Subcutaneous preadipocyte (primary cell): ENCODE results near the gene VENTX. TPM values are rescaled to one million over a fixed set of nuclear protein-coding genes. Genes with fewer than 3 reads are reported as not detected.

Experiments
- total RNA-seq: library from RNA; depleted of rRNA; stranded (reverse); fragments of >200 nt; gene quantifications from 2 replicates; pipeline ENCODE4 v1.2.3, GENCODE V29; 2012

Gene VENTX
- total RNA-seq = not detected in 2 replicates

DNA sequence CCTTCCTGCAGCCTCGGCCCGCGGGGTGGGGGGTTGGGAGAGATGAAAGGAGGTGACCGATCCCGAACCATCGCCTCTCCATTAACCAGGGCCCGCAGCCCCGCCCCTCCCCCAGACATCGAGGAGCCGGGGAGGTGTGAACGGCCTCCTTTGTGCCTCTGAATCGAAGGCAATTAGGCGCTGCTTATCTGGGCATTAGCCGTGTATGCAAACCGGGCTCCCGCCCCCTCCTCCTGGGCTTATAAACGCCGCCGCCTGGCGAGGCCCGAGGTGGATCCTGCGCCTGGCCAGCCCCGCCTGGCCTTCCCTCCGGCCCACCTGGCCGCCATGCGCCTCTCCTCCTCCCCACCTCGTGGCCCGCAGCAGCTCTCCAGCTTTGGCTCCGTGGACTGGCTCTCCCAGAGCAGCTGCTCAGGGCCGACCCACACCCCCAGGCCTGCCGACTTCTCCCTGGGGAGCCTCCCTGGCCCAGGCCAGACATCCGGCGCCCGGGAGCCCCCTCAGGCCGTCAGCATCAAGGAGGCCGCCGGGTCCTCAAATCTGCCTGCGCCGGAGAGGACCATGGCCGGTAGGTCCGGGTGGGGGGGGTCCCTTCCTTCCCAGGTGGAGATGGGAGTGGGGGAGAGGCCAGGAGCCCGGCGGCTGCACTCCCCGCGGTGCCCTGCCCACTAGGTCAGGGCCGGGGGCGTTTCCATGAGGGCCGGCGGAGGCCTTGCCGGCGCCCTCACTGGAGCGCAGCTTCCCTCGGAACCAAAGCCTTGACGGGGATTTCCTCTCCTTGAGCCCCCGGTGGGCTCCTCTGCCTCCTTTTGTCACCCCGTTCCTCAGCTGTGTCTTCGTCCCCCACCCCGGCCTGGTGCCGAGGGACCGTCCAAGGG, at the start of gene VENTX:
Gene VENTX (plus strand): TSS at position 268 of the 878 bp plus-strand sequence. CDS start 60 bp downstream, at position 328.

GRCh38 chr10:133230044-133230361, 7.7 kb upstream of the VENTX start, which contains the start of gene UTF1:
Gene UTF1 (plus strand): TSS chr10:133230217. CDS start chr10:133230289, 72 bp downstream.

GRCh38 chr10:133276435-133277201, 39.0 kb downstream of the VENTX start, which contains the start of gene ADAM8:
Gene ADAM8 (minus strand): TSS chr10:133276868. CDS start chr10:133276817, 51 bp downstream.

Other genes starting within 250 kb of the VENTX start
- not detected in 2 replicates for gene ADGRA1, start 149.9 kb upstream of the VENTX start, total RNA-seq
- gene KNDC1, start 77.6 kb upstream of the VENTX start, total RNA-seq = under 0.01 and 0.20 TPM in 2 replicates
- gene UTF1, start 7.6 kb upstream of the VENTX start, total RNA-seq = not detected in 2 replicates
- 0.73 and 1.4 TPM in 2 replicates for gene ADAM8, start 39.0 kb downstream of the VENTX start, total RNA-seq
- 63.2 and 82.1 TPM in 2 replicates for gene TUBGCP2, start 71.0 kb downstream of the VENTX start, total RNA-seq
- gene ZNF511, start 71.1 kb downstream of the VENTX start, total RNA-seq = 31.2 and 33.4 TPM in 2 replicates
- not detected in 2 replicates for gene CALY, start 99.0 kb downstream of the VENTX start, total RNA-seq
- gene PRAP1, start 109.5 kb downstream of the VENTX start, total RNA-seq = not detected in 2 replicates
- 13.6 and 16.6 TPM in 2 replicates for gene FUOM, start 120.2 kb downstream of the VENTX start, total RNA-seq
- 58.5 and 61.7 TPM in 2 replicates for gene ECHS1, start 135.5 kb downstream of the VENTX start, total RNA-seq
- gene PAOX, start 141.4 kb downstream of the VENTX start, total RNA-seq = 4.1 and 4.8 TPM in 2 replicates
- gene MTG1, start 156.3 kb downstream of the VENTX start, total RNA-seq = 26.8 and 30.9 TPM in 2 replicates
- gene SPRN, start 186.8 kb downstream of the VENTX start, total RNA-seq = 0.37 and 0.39 TPM in 2 replicates
- 1.1 and 1.6 TPM in 2 replicates for gene SCART1, start 216.1 kb downstream of the VENTX start, total RNA-seq